ENCODE data around the gene PLEKHG7.
"Not testable (repeated sequence)": the region's sequence is repeated elsewhere in the genome, so short reads cannot be mapped to it uniquely, and the experiment has no call there.

PLEKHG7 gene

GRCh38 chr12:92753976-92754885 is 51.4 kb downstream of the PLEKHG7 start:
- no peak for DNase-seq

- no peak for DNase-seq
Observed at GRCh38 chr12:92756898-92757596, 54.3 kb downstream of the PLEKHG7 start.

- no peak for DNase-seq
Observed at GRCh38 chr12:92757597-92758121, 54.9 kb downstream of the PLEKHG7 start.

GRCh38 chr12:92759634-92760268 is 57.0 kb downstream of the PLEKHG7 start:
- no peak for DNase-seq

- DNase-seq: no peak
Observed at GRCh38 chr12:92762773-92763172, 60.0 kb downstream of the PLEKHG7 start.

GRCh38 chr12:92764831-92765230 is 62.0 kb downstream of the PLEKHG7 start:
- DNase-seq: no peak

GRCh38 chr12:92765871-92766270 is 63.1 kb downstream of the PLEKHG7 start:
- no peak for DNase-seq

- peak; percentile 2 for DNase-seq
Observed at GRCh38 chr12:92769124-92769901, 66.5 kb downstream of the PLEKHG7 start.

GRCh38 chr12:92771001-92771400 is 68.2 kb downstream of the PLEKHG7 start:
- no peak for DNase-seq

GRCh38 chr12:92775416-92775815 is 72.6 kb downstream of the PLEKHG7 start:
- DNase-seq: no peak

- no peak for DNase-seq
Observed at GRCh38 chr12:92778525-92778924, 75.7 kb downstream of the PLEKHG7 start.

- DNase-seq: no peak
Observed at GRCh38 chr12:92779902-92780301, 77.1 kb downstream of the PLEKHG7 start.

GRCh38 chr12:92784356-92784755 is 81.6 kb downstream of the PLEKHG7 start:
- no peak for DNase-seq

GRCh38 chr12:92784797-92785562 is 82.2 kb downstream of the PLEKHG7 start:
- DNase-seq: peak; percentile 65

GRCh38 chr12:92785563-92785950 is 82.8 kb downstream of the PLEKHG7 start:
- no peak for DNase-seq

GRCh38 chr12:92786045-92786444 is 83.3 kb downstream of the PLEKHG7 start:
- no peak for DNase-seq

GRCh38 chr12:92794356-92794755 is 91.6 kb downstream of the PLEKHG7 start:
- not testable (repeated sequence) for DNase-seq

GRCh38 chr12:92794814-92795213 is 92.0 kb downstream of the PLEKHG7 start:
- no peak for DNase-seq

GRCh38 chr12:92796650-92797049 is 93.9 kb downstream of the PLEKHG7 start:
- no peak for DNase-seq

GRCh38 chr12:92802906-92803305 is 100.1 kb downstream of the PLEKHG7 start:
- DNase-seq: no peak

- no peak for DNase-seq
Observed at GRCh38 chr12:92803903-92804302, 101.1 kb downstream of the PLEKHG7 start.

- DNase-seq: no peak
Observed at GRCh38 chr12:92810370-92810769, 107.6 kb downstream of the PLEKHG7 start.

Measured in activated CD4-positive, alpha-beta T cell treated with anti-CD3 and anti-CD28 coated beads, Interleukin-2, amount 50 U/mL, for 16 hours (primary cell).